GM12873 (cell line): Measurements from ENCODE around the gene FAS.

Experiments used
- CTCF ChIP-seq: IDR thresholded peaks from 2 replicates; pipeline ENCODE4 v1.5.1; 2012; ENCODE audit warnings: low read depth, mild to moderate bottlenecking, moderate library complexity, low read length, control low read depth; ENCODE audit not compliant: insufficient read depth; ENCODE audit errors: missing control alignments

Gene FAS

GRCh38 chr10:88971221-88972061 is 19.2 kb upstream of the FAS start:
- TF ChIP-seq CTCF, result no peak

DNA sequence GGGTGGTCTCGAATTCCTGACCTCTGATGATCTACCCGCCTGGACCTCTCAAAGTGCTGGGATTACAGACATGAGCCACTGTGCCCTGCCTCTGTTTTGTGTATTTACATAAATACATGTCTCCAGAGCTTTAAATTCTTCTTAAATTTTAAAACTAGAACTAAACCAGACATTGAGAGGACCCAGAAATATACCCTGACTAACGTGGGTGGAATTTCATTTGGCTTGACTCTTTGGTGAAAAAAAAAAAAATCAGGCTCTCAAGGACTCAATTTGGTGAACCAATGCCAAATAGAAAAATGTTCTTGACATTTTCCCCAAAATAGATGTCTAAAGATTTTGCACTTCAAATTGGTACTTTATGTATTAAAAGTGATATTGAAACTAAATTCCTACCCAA is 16.6 kb upstream of the FAS start:
- TF ChIP-seq CTCF, result no peak

- no peak for TF ChIP-seq CTCF
These were observed 15.9 kb upstream of the FAS start for GRCh38 chr10:88974446-88975376.

- TF ChIP-seq CTCF, result no peak
These were observed 15.2 kb upstream of the FAS start for GRCh38 chr10:88975377-88975720.

DNA sequence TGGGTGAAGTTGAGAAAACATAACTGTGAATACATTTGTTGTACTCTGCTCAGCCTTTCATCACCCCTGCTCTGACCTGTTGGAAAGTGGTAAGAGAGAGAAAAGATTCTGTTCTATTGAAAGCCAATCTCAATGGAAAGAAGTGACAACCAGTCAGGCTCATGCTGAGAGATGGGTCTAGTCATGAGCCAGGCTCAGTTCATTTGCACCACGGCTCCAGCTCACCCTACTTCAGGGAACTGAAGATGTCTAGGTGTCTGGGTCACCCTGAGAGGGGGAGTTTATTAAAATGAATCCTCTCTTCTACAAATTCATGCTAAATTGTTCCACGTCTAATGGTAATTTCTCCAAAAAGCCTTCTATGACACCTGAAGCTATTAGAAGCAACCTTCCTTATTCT is 12.1 kb upstream of the FAS start:
- no peak for TF ChIP-seq CTCF

GRCh38 chr10:88979153-88979562 is 11.4 kb upstream of the FAS start:
- TF ChIP-seq CTCF, result no peak

GRCh38 chr10:88979603-88980002 is 11.0 kb upstream of the FAS start:
- no peak for TF ChIP-seq CTCF
